ENCODE data around the gene RCAN1. TPM values are rescaled to one million over a fixed set of nuclear protein-coding genes. Genes with fewer than 3 reads are reported as not detected.
A peak's percentile ranks its signal among the peaks of the same experiment; 100 is the strongest.

The RCAN1 gene
- total RNA-seq, result 12.5 TPM

GRCh38 chr21:34614628-34615486 is at the start of gene RCAN1:
Gene RCAN1 (minus strand): TSS chr21:34615113. CDS start chr21:34615011, 102 bp downstream.
- TF ChIP-seq, protein P1, sequence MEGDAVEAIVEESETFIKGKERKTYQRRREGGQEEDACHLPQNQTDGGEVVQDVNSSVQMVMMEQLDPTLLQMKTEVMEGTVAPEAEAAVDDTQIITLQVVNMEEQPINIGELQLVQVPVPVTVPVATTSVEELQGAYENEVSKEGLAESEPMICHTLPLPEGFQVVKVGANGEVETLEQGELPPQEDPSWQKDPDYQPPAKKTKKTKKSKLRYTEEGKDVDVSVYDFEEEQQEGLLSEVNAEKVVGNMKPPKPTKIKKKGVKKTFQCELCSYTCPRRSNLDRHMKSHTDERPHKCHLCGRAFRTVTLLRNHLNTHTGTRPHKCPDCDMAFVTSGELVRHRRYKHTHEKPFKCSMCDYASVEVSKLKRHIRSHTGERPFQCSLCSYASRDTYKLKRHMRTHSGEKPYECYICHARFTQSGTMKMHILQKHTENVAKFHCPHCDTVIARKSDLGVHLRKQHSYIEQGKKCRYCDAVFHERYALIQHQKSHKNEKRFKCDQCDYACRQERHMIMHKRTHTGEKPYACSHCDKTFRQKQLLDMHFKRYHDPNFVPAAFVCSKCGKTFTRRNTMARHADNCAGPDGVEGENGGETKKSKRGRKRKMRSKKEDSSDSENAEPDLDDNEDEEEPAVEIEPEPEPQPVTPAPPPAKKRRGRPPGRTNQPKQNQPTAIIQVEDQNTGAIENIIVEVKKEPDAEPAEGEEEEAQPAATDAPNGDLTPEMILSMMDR (IDR thresholded peaks at IDR 0.05), result no peak
- peaks cover 0 to 2% of the 10 kb centered on the region in 2 donors for H3K4me1 ChIP-seq
- intact Hi-C loops (cut with DNase I), result loop anchor here (2.0 to 10.0 kb wide), 2 partner anchors 88 to 700 kb away; partner anchors contain the start of gene ATP5PO

GRCh38 chr21:34661848-34662247 is 46.9 kb upstream of the RCAN1 start:
- no peak overlapping the region for H3K27ac ChIP-seq
- intact Hi-C loops (cut with DNase I), result no loop called here
- no peak overlapping the region for H3K4me3 ChIP-seq
- no peaks in the 10 kb centered on the region for H3K36me3 ChIP-seq
- TF ChIP-seq, protein P1 (IDR thresholded peaks at IDR 0.05), result no peak
- peaks cover 14 to 21% of the 10 kb centered on the region in 2 donors for H3K9me3 ChIP-seq
- no peaks in the 10 kb centered on the region for H3K27me3 ChIP-seq
- no peaks in the 10 kb centered on the region for H3K4me1 ChIP-seq
- no peak for DNase-seq (ENCODE audit: low spot score in 2 of 2)

More at GRCh38 chr21:34614628-34615486, at the start of gene RCAN1:
- Histone ChIP-seq H3K27ac (peak within 1 kb of the TSS; percentile 90 to 93), H3K4me3 (peak within 1 kb of the TSS; percentile 74 to 81), H3K27me3 (no peaks in the 10 kb centered on the region), H3K9me3 (no peaks in the 10 kb centered on the region), H3K36me3 (no peaks in the 10 kb centered on the region)
- DNase-seq (ENCODE audit: low spot score in 2 of 2), result peak; percentile 69 to 94

- no peak overlapping the region for H3K27ac ChIP-seq
- peaks cover 7 to 11% of the 10 kb centered on the region in 2 donors for H3K9me3 ChIP-seq
- no peaks in the 10 kb centered on the region for H3K4me1 ChIP-seq
- no peaks in the 10 kb centered on the region for H3K36me3 ChIP-seq
- intact Hi-C loops (cut with DNase I), result no loop called here
- H3K4me3 ChIP-seq, result no peak overlapping the region
- TF ChIP-seq, protein P1 (IDR thresholded peaks at IDR 0.05), result no peak
- DNase-seq (ENCODE audit: low spot score in 2 of 2), result no peak
- no peaks in the 10 kb centered on the region for H3K27me3 ChIP-seq
Measured at GRCh38 chr21:34653522-34653921, 38.6 kb upstream of the RCAN1 start.

- no peak overlapping the region for H3K27ac ChIP-seq
- no peak overlapping the region for H3K4me3 ChIP-seq
- no peaks in the 10 kb centered on the region for H3K4me1 ChIP-seq
- H3K36me3 ChIP-seq, result no peaks in the 10 kb centered on the region
- intact Hi-C loops (cut with DNase I), result no loop called here
- no peak for DNase-seq (ENCODE audit: low spot score in 2 of 2)
- peaks cover 7 to 11% of the 10 kb centered on the region in 2 donors for H3K9me3 ChIP-seq
- no peaks in the 10 kb centered on the region for H3K27me3 ChIP-seq
- TF ChIP-seq, protein P1 (IDR thresholded peaks at IDR 0.05), result no peak
Measured at GRCh38 chr21:34651642-34652041, 36.7 kb upstream of the RCAN1 start.

DNA sequence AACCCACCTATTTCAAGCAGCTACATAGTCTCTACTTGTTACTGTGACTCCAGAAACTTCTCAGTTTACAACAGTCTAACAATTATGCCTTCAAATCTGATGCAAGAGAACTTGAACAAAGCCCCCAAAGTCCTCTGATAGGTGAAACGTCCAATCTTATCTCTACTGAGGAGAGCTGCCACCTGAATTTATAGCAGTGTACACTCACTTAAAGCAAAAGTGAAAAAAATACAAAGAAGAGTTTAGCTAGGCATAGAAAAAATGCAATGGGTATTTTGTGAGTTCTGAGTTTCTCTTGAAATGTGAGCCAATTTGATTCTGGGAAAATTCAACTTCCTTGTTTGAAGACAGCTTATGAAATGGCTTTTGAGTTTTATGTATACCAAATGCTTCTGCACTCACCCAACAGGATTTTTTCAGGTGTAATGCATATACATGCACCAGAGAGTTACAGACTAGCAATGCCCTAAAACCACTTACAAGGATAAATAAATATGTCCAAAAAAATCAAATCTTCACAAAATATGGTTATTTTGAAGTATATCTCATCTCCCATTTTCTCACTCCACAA is 36.0 kb upstream of the RCAN1 start:
- no peaks in the 10 kb centered on the region for H3K36me3 ChIP-seq
- no peak overlapping the region for H3K4me3 ChIP-seq
- no peak for DNase-seq (ENCODE audit: low spot score in 2 of 2)
- TF ChIP-seq, protein P1 (IDR thresholded peaks at IDR 0.05), result no peak
- intact Hi-C loops (cut with DNase I), result no loop called here
- no peak overlapping the region for H3K27ac ChIP-seq
- H3K9me3 ChIP-seq, result peaks cover 7 to 11% of the 10 kb centered on the region in 2 donors
- H3K27me3 ChIP-seq, result no peaks in the 10 kb centered on the region
- H3K4me1 ChIP-seq, result no peaks in the 10 kb centered on the region
